Adrenal gland (tissue), 12 donors: ENCODE data around the gene ANKRD33B. TPM values are rescaled to one million over a fixed set of nuclear protein-coding genes. Genes with fewer than 3 reads are reported as not detected.
"Not testable (repeated sequence)": the region's sequence is repeated elsewhere in the genome, so short reads cannot be mapped to it uniquely, and the experiment has no call there.

Experiments
- DNase-seq, 7 donors: peaks; one replicate each; pipeline ENCODE4 v3.0.0-alpha.2; 2019 to 2020
- H3K27ac ChIP-seq, 5 donors: fragments of 200-600 bp; sonication (generic) in 4 of 5; 1 replicate in 3 of 5; 2 replicates in 2 of 5; pipeline versions ENCODE4 v1.5.1 to v1.8.0; 2016 to 2020; ENCODE audit warnings: mild to moderate bottlenecking in 1 of 5
- H3K27me3 ChIP-seq: fragments of 200-600 bp; 2 replicates; pipeline ENCODE4 v1.8.0; 2021
- H3K36me3 ChIP-seq, 2 donors: fragments of 200-600 bp; replicated peaks in 1 of 2; 1 replicate in 1 of 2; 2 replicates in 1 of 2; pipeline versions ENCODE4 v1.5.1 to v1.8.0; 2018 to 2022
- H3K4me1 ChIP-seq, 2 donors: fragments of 200-600 bp; replicated peaks in 1 of 2; 1 replicate in 1 of 2; 2 replicates in 1 of 2; pipeline versions ENCODE4 v1.5.1 to v1.8.0; 2018 to 2021
- H3K4me3 ChIP-seq, 4 donors: fragments of 200-600 bp; sonication (generic) in 3 of 4; one replicate each; pipeline ENCODE4 v1.5.1; 2016 to 2018
- H3K9me3 ChIP-seq, 3 donors: fragments of 200-600 bp; sonication (generic) in 1 of 3; replicated peaks in 1 of 3; 1 replicate in 2 of 3; 2 replicates in 1 of 3; pipeline versions ENCODE4 v1.5.1 to v1.8.0; 2016 to 2021
- CTCF ChIP-seq, 6 experiments: fragments of 450-650 bp in 4 of 6; fragments of 200-600 bp in 2 of 6; sonication (generic) in 1 of 6; IDR thresholded peaks; 1 replicate in 5 of 6; 2 replicates in 1 of 6; pipeline versions ENCODE4 v1.5.1 to v1.8.0; 2016 to 2021; ENCODE audit warnings: antibody characterized with exemption in 6 of 6, mild to moderate bottlenecking in 2 of 6, moderate library complexity in 1 of 6
- POLR2A ChIP-seq, 2 donors: fragments of 450-650 bp; IDR thresholded peaks; one replicate each; pipeline ENCODE4 v1.6.1; 2017; ENCODE audit warnings: antibody characterized with exemption in 2 of 2, mild to moderate bottlenecking in 2 of 2, moderate library complexity in 1 of 2
- WGBS, 4 donors: extraction: QIAGEN DNeasy Blood & Tissue Kit in 2 of 4; methylation state at CpG; one replicate each; pipeline versions ENCODE4 v1.1.5 to v1.1.7; 2013 to 2017; 5-methylcytosine and 5-hydroxymethylcytosine counted together
- intact Hi-C, 2 donors: fragments of 100-400 bp; cut with DNase I; formaldehyde crosslinking; loops; one replicate each; pipeline versions ENCODE4 v1.14.1 to v1.15.0; 2022 to 2023
- polyA plus RNA-seq, 3 donors: library from polyadenylated mRNA; stranded (reverse); fragments of 200-250 nt in 2 of 3; fragments of 350-450 nt in 1 of 3; fragmentation: Illumina TruSeq in 1 of 3; extraction: RNeasy Lipid Tissue Mini Kit (QIAGEN cat#74804) in 1 of 3; gene quantifications; one replicate each; pipeline ENCODE4 v1.2.3, GENCODE V29; 2013 to 2014
- total RNA-seq, 9 donors: library from RNA; depleted of rRNA in 4 of 9; stranded (reverse); fragments of >200 nt in 4 of 9; fragments of 120-200 nt in 1 of 9; fragmentation: NEBNext Ultra II Directional in 1 of 9; extraction: Animal tissue kit (Norgen Biotek cat#: 25700) in 1 of 9; gene quantifications; one replicate each; pipeline versions ENCODE4 v1.1.0 to v1.2.4, GENCODE V29; 2013 to 2023
- donor health status: healthy with polysubstance abuse.
- donor health status: Bipolar disorder and iron deficiency.
- donor health status: DM: yes; HTN: yes; CAD: no.
- donor health status: DM: no; HTN: no; CAD: no.
- donor health status: DM: no; HTN: no; CAD: no.
- donor health status: DM: yes; HTN: yes; CAD: no.

ANKRD33B gene
- total and polyA plus RNA-seq, 12 donors: 0.14 to 0.69 (median 0.23) TPM

- TF ChIP-seq POLR2A (IDR thresholded peaks at IDR 0.05) (no peak), CTCF (IDR thresholded peaks at IDR 0.05) (no peak)
- intact Hi-C loops: no loop called here
- Histone ChIP-seq H3K27me3 (peaks cover 6% of the 10 kb centered on the region), H3K4me3 (no peak overlapping the region), H3K9me3 (no peaks in the 10 kb centered on the region), H3K4me1 (no peaks in the 10 kb centered on the region), H3K27ac (no peak overlapping the region), H3K36me3 (no peaks in the 10 kb centered on the region)
- WGBS, 4 donors: 46 to 70% (median 51%) methylated on average over 7 of the region's 7 CpGs
- DNase-seq: no peak
Observed at GRCh38 chr5:10546186-10546585, 17.7 kb upstream of the ANKRD33B start.

GRCh38 chr5:10548418-10549122, 15.3 kb upstream of the ANKRD33B start:
- H3K4me3 ChIP-seq: no peak overlapping the region
- no peaks in the 10 kb centered on the region for H3K36me3 ChIP-seq
- TF ChIP-seq CTCF (IDR thresholded peaks at IDR 0.05): no peak
- no peak for TF ChIP-seq POLR2A (IDR thresholded peaks at IDR 0.05)
- H3K9me3 ChIP-seq: no peaks in the 10 kb centered on the region
- H3K4me1 ChIP-seq: no peaks in the 10 kb centered on the region
- WGBS, 4 donors: 91 to 94% (median 93%) methylated on average over 48 of the region's 48 CpGs
- DNase-seq: no peak
- H3K27me3 ChIP-seq: peaks cover 6% of the 10 kb centered on the region
- H3K27ac ChIP-seq: no peak overlapping the region
- intact Hi-C loops: no loop called here

GRCh38 chr5:10549123-10549514, 14.8 kb upstream of the ANKRD33B start:
- H3K36me3 ChIP-seq, H3K27ac ChIP-seq, H3K27me3 ChIP-seq, H3K9me3 ChIP-seq, intact Hi-C loops, H3K4me1 ChIP-seq, H3K4me3 ChIP-seq, DNase-seq: not testable (repeated sequence)
- WGBS, 4 donors: 91 to 98% (median 95%) methylated on average over 26 to 30 of the region's 30 CpGs

GRCh38 chr5:10550222-10550995, 13.5 kb upstream of the ANKRD33B start:
- H3K9me3 ChIP-seq: no peaks in the 10 kb centered on the region
- H3K27me3 ChIP-seq: peaks cover 13% of the 10 kb centered on the region
- no peaks in the 10 kb centered on the region for H3K36me3 ChIP-seq
- 79 to 82% (median 80%) methylated on average over 10 of the region's 10 CpGs for WGBS, 4 donors
- no peak for DNase-seq
- no peak for TF ChIP-seq POLR2A (IDR thresholded peaks at IDR 0.05)
- no peak for TF ChIP-seq CTCF (IDR thresholded peaks at IDR 0.05)
- H3K4me3 ChIP-seq: no peak overlapping the region
- H3K4me1 ChIP-seq: no peaks in the 10 kb centered on the region
- intact Hi-C loops: no loop called here
- no peak overlapping the region for H3K27ac ChIP-seq
